HUES6 (cell line): Measurements from ENCODE around the gene C3.

Experiments used
- H3K27ac ChIP-seq: 2 replicates; pipeline ENCODE4 v1.7.0; 2013; ENCODE audit warnings: low read depth, mild to moderate bottlenecking, low read length, inconsistent platforms
- H3K27me3 ChIP-seq: 2 replicates; pipeline ENCODE4 v1.6.1; 2013; ENCODE audit warnings: low read length; ENCODE audit not compliant: control insufficient read depth, insufficient read depth
- H3K36me3 ChIP-seq: 2 replicates; pipeline ENCODE4 v1.6.1; 2013; ENCODE audit warnings: low read length; ENCODE audit not compliant: control insufficient read depth, insufficient read depth
- H3K4me1 ChIP-seq: 2 replicates; pipeline ENCODE4 v1.6.1; 2013; ENCODE audit warnings: low read length; ENCODE audit not compliant: control insufficient read depth, insufficient read depth
- H3K4me3 ChIP-seq: 2 replicates; pipeline ENCODE4 v1.5.1; 2013; ENCODE audit warnings: low read depth, low read length
- H3K9ac ChIP-seq: one replicate; pipeline ENCODE4 v1.6.1; 2013; ENCODE audit warnings: mild to moderate bottlenecking, low read length
- H3K9me3 ChIP-seq: 2 replicates; pipeline ENCODE4 v1.6.1; 2013; ENCODE audit warnings: low read depth, low read length; ENCODE audit not compliant: control insufficient read depth, insufficient read depth

Gene C3

DNA sequence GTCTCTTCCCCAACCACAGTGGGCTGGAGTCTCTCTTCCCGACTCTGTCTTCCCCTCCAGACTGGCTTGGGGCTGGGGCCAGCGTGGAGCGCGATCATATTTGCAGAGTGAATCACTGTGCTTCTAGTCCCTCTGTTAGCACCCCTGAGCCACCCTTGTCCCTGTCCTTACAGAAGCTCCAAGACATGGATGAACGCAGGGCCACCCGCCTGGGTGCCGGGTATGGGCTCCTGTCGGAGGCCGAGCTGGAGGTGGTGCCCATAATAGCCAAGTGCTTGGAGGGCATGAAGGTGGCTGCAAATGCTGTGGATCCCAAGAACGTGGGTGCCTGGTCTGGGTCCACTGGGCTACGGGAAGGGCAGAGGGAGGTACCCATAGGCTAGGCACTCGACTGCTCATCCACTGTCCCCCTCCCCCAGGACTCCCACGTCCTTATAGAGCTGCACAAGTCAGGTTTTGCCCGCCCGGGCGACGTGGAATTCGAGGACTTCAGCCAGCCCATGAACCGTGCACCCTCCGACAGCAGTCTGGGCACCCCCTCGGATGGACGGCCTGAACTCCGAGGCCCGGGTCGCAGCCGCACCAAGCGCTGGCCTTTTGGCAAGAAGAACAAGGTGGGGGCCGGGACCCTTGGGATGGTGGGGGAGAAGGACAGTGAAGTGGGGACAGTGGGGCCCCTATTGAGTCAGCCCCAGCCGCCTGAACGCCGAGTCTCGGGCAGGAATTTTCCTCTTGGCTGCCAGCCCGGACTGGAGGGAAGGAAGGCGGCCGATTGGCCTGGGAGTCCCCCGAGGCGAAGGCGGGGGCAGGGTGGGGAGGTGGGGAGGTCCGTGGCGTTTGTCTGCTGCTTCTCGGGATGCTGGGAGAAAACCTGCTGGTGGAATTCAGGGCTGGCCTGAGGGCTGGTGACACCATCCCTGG, 24.2 kb upstream of the C3 start:
- Histone ChIP-seq H3K4me1 (peaks cover 34% of the 10 kb centered on the region), H3K36me3 (peaks cover 81% of the 10 kb centered on the region), H3K27me3 (no peaks in the 10 kb centered on the region), H3K4me3 (peak overlapping the region; percentile 38; the same call in 1 of the 2 replicates), H3K27ac (peak overlapping the region; percentile 65; the same call in 1 of the 2 replicates), H3K9ac (peak overlapping the region; percentile 64), H3K9me3 (no peaks in the 10 kb centered on the region)

DNA sequence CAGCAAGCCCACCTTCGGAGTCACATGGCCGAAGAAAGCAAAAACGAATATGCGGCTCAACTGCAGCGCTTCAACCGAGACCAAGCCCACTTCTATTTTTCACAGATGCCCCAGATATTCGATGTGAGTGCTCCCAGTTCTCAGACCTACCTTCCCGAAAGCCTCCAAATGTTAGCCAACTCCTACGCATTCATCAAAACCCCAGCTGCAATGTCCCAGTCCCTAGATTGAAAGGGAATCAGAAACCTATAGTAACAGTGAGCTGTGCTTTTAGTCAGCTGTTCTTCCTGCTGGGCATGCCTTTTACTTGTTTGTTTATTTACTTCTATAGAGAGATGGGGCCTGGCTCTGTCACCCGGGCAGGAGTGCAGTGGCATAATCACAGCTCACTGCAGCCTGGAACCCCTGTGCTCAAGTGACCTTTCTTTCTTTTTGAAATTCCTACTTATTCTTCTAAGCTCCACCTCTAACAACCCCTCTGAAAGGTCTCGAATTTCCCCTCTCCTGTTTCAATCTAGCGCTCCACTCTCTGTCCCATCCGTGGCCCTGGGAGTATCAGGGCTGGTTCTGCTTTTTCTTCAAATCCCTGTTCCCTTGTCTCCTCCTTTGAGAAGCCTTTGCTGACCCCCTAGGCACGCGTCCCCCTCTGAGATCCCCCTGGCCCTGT, 23.4 kb upstream of the C3 start:
- Histone ChIP-seq H3K4me3 (peak overlapping the region; percentile 38; the same call in 1 of the 2 replicates), H3K36me3 (peaks cover 74% of the 10 kb centered on the region), H3K9ac (peak overlapping the region; percentile 64), H3K9me3 (no peaks in the 10 kb centered on the region), H3K27me3 (no peaks in the 10 kb centered on the region), H3K27ac (peak overlapping the region; percentile 22; the same call in 1 of the 2 replicates), H3K4me1 (peaks cover 37% of the 10 kb centered on the region)

DNA sequence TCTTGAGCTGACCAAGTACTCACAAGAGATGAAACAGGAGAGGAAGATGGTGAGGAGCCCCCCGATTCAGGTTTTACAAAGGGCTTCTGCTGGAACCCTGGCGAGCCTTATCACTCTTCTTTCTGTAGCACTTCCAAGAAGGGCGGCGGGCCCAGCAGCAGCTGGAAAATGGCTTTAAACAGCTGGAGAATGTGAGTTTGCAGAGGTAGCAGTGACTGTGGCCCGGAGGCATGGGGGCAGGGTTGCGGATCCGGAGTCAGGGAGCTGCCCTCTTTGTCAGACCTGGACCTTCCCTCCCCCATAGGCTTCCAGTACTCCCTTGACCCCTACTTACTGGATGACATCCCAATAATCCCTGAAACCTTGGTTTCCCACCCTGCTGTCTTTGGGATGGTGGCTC, 22.6 kb upstream of the C3 start:
- peaks cover 67% of the 10 kb centered on the region for H3K36me3 ChIP-seq
- peak overlapping the region; percentile 69 for H3K9ac ChIP-seq
- peak overlapping the region; percentile 38; the same call in 1 of the 2 replicates for H3K4me3 ChIP-seq
- H3K27ac ChIP-seq, result peak overlapping the region; percentile 10; the same call in 1 of the 2 replicates
- H3K4me1 ChIP-seq, result peaks cover 44% of the 10 kb centered on the region
- no peaks in the 10 kb centered on the region for H3K27me3 ChIP-seq
- no peaks in the 10 kb centered on the region for H3K9me3 ChIP-seq

DNA sequence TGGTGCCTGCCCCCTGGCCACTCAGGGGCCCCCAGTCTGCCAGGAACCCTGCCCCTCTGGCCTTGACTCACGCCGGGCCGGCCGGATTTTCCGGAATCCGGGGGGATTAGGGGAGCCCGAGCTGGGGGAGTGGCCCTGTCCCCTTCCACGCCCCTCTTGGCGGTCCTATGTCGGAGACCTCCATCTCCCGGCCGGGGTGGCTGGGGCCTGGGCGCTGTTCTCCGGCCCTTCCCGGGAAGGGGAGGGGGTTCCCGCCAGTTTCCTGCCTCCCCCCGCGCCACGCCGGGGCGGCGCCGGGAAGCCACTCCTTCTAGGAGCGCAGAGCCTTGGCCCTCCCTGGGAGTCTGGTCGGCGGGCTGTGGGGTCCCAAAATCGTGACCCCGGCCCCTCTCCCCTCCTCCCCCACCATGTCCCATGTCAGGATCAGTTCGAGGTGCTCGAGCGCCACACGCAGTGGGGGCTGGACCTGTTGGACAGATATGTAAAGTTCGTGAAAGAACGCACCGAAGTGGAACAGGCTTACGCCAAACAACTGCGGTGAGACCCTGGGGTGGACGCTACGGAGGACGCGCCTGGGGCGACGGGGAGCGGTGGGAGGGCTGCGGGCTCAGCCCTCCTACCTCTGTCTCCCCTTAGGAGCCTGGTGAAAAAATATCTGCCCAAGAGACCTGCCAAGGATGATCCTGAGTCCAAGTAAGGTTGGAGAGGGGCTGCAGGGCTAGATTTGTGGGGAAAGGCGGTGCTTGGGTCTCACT, 20.3 kb upstream of the C3 start:
- Histone ChIP-seq H3K9ac (peak overlapping the region; percentile 87), H3K4me1 (peaks cover 53% of the 10 kb centered on the region), H3K36me3 (peaks cover 45% of the 10 kb centered on the region), H3K27me3 (no peaks in the 10 kb centered on the region), H3K4me3 (peak overlapping the region; percentile 81), H3K9me3 (no peaks in the 10 kb centered on the region), H3K27ac (peak overlapping the region; percentile 79)

DNA sequence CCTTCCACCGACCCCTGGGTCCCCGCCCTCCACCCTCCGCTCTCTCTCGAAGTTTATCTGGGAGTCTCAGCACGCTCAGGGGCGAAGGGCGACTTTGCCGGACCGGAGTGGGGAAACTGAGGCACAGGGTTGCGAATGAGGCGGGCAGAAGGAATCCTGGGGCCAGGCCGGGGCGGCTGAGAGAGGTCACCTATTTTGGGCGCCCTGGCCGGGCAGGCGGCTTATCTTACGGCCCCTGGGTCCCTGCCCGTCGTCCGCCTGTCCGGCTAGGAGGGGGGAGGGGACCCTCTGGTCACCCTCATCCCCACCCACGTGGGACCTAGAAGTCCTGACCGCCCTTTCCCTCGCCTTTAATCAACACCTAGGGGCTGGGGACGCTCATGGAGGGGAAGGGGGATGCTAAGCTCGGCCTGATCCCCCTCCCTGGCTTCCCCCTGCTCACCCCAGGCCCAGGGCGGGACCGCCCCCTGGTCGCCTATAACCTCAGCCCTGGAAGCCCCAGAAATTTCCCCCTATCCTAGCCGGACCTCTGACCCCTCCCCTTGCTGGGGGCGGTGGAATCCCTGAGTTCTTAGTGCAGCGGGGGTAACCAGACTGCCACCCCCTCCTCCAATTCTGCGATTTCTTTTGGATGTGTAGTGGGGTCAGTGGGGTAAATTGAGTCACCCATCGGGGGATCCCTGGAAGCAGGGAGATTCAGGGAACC, 19.6 kb upstream of the C3 start:
- no peaks in the 10 kb centered on the region for H3K9me3 ChIP-seq
- peaks cover 59% of the 10 kb centered on the region for H3K4me1 ChIP-seq
- H3K36me3 ChIP-seq, result peaks cover 38% of the 10 kb centered on the region
- peak overlapping the region; percentile 87 for H3K9ac ChIP-seq
- peak overlapping the region; percentile 81 for H3K4me3 ChIP-seq
- peak overlapping the region; percentile 52 for H3K27ac ChIP-seq
- H3K27me3 ChIP-seq, result no peaks in the 10 kb centered on the region

DNA sequence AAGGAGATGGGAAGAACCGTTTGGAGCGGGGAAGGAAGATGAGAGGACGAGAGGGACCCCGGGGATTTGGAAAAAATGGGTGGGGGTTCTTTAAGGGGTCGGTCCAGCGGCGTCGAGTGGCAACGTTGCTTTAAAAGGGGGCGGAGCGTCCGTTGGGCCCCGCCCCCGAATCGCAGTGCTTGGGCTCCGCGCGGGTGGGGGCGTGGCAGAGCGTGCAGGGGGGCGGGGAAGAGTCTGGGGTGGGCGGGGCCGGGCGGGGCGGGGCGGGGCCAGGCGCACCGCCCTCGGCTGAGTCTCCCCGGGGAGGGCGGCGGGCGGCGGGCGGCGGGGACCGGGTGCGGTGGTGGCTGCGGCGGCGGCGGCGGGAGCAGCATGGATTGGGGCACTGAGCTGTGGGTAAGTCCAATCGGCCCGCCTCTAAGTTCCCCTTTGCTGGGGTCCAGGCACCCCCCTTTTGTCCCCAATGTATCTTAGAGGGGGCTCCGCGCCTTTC, 19.0 kb upstream of the C3 start, which contains the start of gene TRIP10:
TRIP10 (plus strand) TSS at position 291 of the 493 bp plus-strand sequence; CDS start at position 373, 82 bp downstream.
- Histone ChIP-seq H3K4me1 (peaks cover 55% of the 10 kb centered on the region), H3K4me3 (peak within 1 kb of the TSS; percentile 81), H3K9ac (peak within 1 kb of the TSS; percentile 87), H3K27ac (peak within 1 kb of the TSS; percentile 77), H3K36me3 (peaks cover 32% of the 10 kb centered on the region), H3K27me3 (no peaks in the 10 kb centered on the region), H3K9me3 (no peaks in the 10 kb centered on the region)

DNA sequence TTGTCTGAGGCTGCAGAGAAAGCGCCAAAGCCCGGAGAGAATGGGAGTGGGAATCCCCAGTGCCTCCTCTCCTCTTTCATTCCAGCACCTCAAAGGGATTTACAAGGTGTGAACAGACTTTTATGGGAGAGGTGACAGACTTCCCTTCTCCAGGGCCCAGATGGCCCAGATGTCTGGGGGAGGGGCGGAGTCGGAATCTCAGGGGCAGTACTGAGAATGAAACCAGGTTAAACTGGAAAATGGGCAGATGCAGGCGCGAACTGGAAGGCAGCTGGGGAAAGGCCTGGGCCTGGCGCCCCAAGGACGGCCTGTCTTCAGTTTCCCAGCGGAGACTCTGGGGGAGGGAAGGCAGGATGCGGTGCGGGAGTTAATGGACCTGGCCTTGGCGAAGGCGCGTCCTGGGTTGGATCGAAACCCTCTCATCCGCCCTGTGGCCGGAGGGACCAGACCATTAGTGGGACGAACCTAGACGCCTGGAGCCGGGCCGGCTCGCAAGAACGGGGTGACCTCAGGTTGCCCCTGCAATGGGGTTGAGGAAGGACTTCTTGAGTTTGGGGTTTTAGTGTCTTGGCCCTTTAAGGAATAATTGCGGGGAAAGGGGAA, 18.4 kb upstream of the C3 start:
- Histone ChIP-seq H3K9ac (peak overlapping the region; percentile 87), H3K27ac (peak overlapping the region; percentile 77; the same call in 1 of the 2 replicates), H3K4me1 (peaks cover 53% of the 10 kb centered on the region), H3K4me3 (peak overlapping the region; percentile 61), H3K27me3 (no peaks in the 10 kb centered on the region), H3K9me3 (no peaks in the 10 kb centered on the region), H3K36me3 (peaks cover 27% of the 10 kb centered on the region)

DNA sequence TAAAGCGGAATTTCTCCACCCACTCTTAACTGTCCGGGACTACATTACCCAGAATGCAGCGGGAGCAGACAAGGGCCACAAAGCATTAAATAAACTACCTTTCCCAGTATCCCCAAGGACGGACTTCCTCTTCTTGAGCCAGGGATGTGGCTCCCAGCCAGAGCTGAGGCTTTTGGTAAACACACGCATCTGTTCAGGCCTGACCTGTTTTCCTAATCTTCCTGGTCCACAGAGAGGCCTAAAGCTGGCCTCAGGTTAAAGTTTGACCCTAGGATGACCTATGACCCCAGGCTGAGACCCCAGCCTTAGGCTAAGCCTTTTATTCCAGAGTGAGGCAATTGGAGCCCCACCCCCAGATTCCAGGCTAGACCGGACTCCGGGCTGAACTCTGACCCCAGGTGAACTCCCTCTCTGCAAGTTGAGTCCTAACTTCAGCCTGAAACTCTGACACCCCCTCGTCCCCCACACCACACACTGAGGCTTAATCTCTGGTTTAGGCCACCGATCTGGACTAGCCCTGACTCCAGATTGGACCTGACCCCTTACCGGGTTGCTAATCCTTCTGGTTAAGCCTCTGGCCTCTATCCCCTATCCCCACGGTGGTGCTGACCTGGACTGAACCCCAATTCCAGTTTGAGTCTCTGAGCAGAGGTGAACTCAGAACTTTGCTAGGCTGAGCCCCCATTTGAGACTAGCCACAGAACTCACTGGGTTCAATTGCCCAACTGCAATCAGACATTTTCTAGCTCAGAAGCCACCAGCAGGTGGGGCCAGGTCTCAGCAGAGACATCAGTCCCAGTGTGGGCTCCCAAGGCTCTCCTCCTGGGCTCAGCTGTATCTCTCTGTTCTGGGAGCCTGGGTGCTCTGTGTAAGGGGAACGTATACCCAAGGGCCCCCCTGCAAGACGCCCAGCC, 17.7 kb upstream of the C3 start:
- H3K36me3 ChIP-seq, result peaks cover 21% of the 10 kb centered on the region
- peak overlapping the region; percentile 87 for H3K9ac ChIP-seq
- peak overlapping the region; percentile 77; the same call in 1 of the 2 replicates for H3K27ac ChIP-seq
- H3K4me1 ChIP-seq, result peaks cover 45% of the 10 kb centered on the region
- H3K4me3 ChIP-seq, result peak overlapping the region; percentile 61
- no peaks in the 10 kb centered on the region for H3K9me3 ChIP-seq
- H3K27me3 ChIP-seq, result no peaks in the 10 kb centered on the region

DNA sequence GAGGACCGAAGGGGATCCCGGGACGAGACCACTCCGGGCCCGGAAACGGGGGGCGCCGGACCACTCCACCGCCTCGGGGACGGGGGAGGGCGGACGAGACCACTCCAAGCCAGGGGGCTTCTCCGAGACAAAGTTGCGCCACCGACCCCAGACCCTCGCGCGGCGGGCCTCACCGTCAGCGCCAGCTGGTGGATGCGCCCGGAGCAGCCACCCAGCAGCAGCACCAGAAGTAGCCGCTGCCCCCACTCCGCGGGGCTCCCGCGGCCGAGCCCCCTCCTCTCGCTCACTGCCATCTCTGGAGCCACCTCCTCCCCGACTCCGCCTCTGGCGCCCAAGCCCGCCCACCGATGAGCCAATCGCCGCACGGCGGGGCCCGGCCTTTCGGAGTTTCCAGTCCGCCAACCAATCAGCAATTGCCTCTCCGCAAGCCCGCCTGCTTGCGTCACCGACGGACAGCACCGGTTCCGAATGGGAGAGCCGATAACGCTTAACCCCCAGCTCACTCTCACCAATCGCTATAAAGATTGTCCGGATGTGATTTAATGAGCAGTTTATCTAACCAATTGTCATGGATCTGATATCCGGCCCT, 16.9 kb upstream of the C3 start, which contains the start of gene GPR108:
GPR108 (minus strand) TSS at position 297 of the 589 bp plus-strand sequence; CDS start at position 293, 4 bp downstream.
- peak within 1 kb of the TSS; percentile 91 for H3K9ac ChIP-seq
- H3K9me3 ChIP-seq, result no peaks in the 10 kb centered on the region
- H3K27me3 ChIP-seq, result no peaks in the 10 kb centered on the region
- peaks cover 37% of the 10 kb centered on the region for H3K4me1 ChIP-seq
- peak within 1 kb of the TSS; percentile 99 for H3K27ac ChIP-seq
- H3K36me3 ChIP-seq, result peaks cover 21% of the 10 kb centered on the region
- H3K4me3 ChIP-seq, result peak within 1 kb of the TSS; percentile 87
